GM18861 (cell line): Measurements from ENCODE around the gene ZNF644.

Source experiments
- ATAC-seq: cut with Tn5 transposase; IDR thresholded peaks from one replicate; pipeline ENCODE4 v1.9.1; 2021; ENCODE audit not compliant: unreplicated experiment

Gene ZNF644

GRCh38 chr1:91022518-91022929, 689 bp upstream of the ZNF644 start:
- peak; percentile 3 for ATAC-seq

- peak; percentile 24 for ATAC-seq
These were observed 709 bp downstream of the ZNF644 start for GRCh38 chr1:91020967-91021685.

GRCh38 chr1:91020486-91020885, 1.3 kb downstream of the ZNF644 start:
- no peak for ATAC-seq

- no peak for ATAC-seq
These were observed 3.8 kb downstream of the ZNF644 start for GRCh38 chr1:91018006-91018405.

- no peak for ATAC-seq
These were observed 5.9 kb downstream of the ZNF644 start for GRCh38 chr1:91015794-91016550.

- no peak for ATAC-seq
These were observed 6.5 kb downstream of the ZNF644 start for GRCh38 chr1:91015358-91015780.

GRCh38 chr1:91014475-91014874, 7.4 kb downstream of the ZNF644 start:
- no peak for ATAC-seq

GRCh38 chr1:91013302-91013701, 8.5 kb downstream of the ZNF644 start:
- ATAC-seq = no peak

GRCh38 chr1:91012196-91012595, 9.6 kb downstream of the ZNF644 start:
- ATAC-seq = no peak

GRCh38 chr1:91011726-91012125, 10.1 kb downstream of the ZNF644 start:
- no peak for ATAC-seq

GRCh38 chr1:91007827-91008226, 14.0 kb downstream of the ZNF644 start:
- no peak for ATAC-seq

GRCh38 chr1:91007092-91007491, 14.7 kb downstream of the ZNF644 start:
- no peak for ATAC-seq

GRCh38 chr1:91006113-91006908, 15.5 kb downstream of the ZNF644 start:
- ATAC-seq = no peak

GRCh38 chr1:91005285-91005684, 16.6 kb downstream of the ZNF644 start:
- no peak for ATAC-seq

GRCh38 chr1:91004145-91004544, 17.7 kb downstream of the ZNF644 start:
- no peak for ATAC-seq

- ATAC-seq = no peak
These were observed 25.0 kb downstream of the ZNF644 start for GRCh38 chr1:90996742-90997413.

- no peak for ATAC-seq
These were observed 26.4 kb downstream of the ZNF644 start for GRCh38 chr1:90995311-90995894.

GRCh38 chr1:90994461-90994860, 27.4 kb downstream of the ZNF644 start:
- no peak for ATAC-seq

- ATAC-seq = no peak
These were observed 28.6 kb downstream of the ZNF644 start for GRCh38 chr1:90993245-90993644.

- no peak for ATAC-seq
These were observed 31.1 kb downstream of the ZNF644 start for GRCh38 chr1:90990779-90991178.

GRCh38 chr1:90989990-90990389, 31.8 kb downstream of the ZNF644 start:
- no peak for ATAC-seq
